ENCODE results near the gene TNRC6A. TPM values are rescaled to one million over a fixed set of nuclear protein-coding genes. Genes with fewer than 3 reads are reported as not detected.
"Not testable (repeated sequence)": the region's sequence is repeated elsewhere in the genome, so short reads cannot be mapped to it uniquely, and the experiment has no call there.

The TNRC6A gene
- total RNA-seq, 1 donor: 61.5 TPM

DNA sequence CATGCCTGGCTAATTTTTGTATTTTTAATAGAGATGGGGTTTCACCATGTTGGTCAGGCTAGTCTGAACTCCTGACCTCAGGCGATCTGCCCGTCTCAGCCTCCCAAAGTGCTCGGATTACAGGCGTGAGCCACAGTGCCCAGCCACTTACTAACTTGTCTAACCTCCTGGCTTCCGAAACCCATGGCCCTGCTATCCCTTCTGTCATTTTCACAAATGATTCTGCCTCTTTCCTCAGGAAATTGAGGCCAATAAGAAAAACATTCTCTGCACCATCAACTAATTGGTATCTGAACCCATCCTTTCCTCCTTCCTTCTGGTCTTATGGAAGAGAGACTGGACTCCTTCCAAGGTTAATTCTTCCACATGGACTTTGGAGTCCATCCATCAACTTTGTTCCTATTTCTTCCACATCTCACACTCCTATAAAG lies 27.9 kb upstream of the TNRC6A start:
- Histone ChIP-seq H3K9me3 (ENCODE audit: low read depth, low read length) (no peaks in the 10 kb centered on the region), H3K4me3 (ENCODE audit: low read length) (no peak overlapping the region), H3K4me1 (ENCODE audit: insufficient read depth, low read length) (no peaks in the 10 kb centered on the region), H3K27me3 (ENCODE audit: insufficient read depth, low read length) (no peaks in the 10 kb centered on the region)

DNA sequence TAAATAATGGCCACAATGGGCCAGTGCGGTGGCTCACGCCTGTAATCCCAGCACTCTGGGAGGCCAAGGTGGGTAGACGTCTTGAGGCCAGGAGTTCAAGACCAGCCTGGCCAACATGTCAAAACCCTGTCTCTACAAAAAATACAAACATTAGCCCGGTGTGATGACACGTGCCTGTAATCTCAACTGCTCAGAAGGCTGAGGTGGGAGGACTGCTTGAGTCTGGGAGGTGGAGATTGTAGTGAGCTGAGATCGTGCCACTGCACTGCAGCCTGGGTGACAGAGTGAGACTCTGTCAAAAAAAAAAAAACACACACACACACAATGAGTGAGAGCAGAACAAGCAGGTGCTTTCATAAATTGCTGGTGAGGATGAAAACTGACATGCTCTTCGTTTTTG lies 21.7 kb upstream of the TNRC6A start:
- H3K27me3 ChIP-seq (ENCODE audit: insufficient read depth, low read length); H3K4me3 ChIP-seq (ENCODE audit: low read length); H3K9me3 ChIP-seq (ENCODE audit: low read depth, low read length); H3K4me1 ChIP-seq (ENCODE audit: insufficient read depth, low read length): not testable (repeated sequence)

DNA sequence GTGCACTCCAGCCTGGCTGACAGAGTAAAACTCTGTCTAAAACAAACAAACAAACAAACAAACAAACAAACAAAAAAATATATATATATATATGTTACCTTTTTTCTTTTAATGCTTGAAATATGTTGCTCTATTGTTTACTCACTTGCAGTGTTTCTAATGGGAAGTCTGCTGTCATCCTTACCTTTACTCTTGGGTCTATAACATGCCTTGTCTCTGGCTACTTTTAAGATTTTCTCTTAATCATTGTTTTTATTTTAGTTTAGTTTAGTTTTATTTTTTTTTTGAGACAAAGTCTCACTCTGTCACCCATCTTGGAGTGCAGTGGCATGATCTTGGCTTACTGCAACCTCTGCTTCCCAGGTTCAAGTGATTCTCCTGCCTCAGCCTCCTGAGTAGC lies 16.1 kb upstream of the TNRC6A start:
- Histone ChIP-seq H3K4me3 (ENCODE audit: low read length) (no peak overlapping the region), H3K4me1 (ENCODE audit: insufficient read depth, low read length) (no peaks in the 10 kb centered on the region), H3K27me3 (ENCODE audit: insufficient read depth, low read length) (peaks cover 3% of the 10 kb centered on the region), H3K9me3 (ENCODE audit: low read depth, low read length) (no peaks in the 10 kb centered on the region)

DNA sequence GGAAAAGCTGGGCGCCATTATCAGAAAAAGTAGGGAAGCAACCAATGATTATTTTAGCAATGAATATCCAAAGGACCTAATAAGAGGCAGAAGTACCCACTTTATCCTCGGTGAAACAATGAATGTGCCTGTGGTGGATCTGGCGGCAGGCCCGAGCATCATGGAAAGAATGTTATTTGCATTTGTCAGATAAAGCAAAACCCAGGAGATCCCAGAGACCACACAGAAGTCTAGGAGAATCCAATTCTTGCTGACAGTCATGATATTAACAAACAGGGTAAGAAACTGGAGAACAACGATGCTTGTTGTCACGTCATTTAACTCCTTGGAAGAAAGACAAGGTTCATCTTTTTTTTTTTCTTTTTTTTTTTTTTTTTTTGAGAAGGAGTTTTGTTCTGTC lies 12.0 kb upstream of the TNRC6A start:
- no peak overlapping the region for H3K4me3 ChIP-seq (ENCODE audit: low read length)
- no peaks in the 10 kb centered on the region for H3K4me1 ChIP-seq (ENCODE audit: insufficient read depth, low read length)
- H3K27me3 ChIP-seq (ENCODE audit: insufficient read depth, low read length): no peaks in the 10 kb centered on the region
- H3K9me3 ChIP-seq (ENCODE audit: low read depth, low read length): no peaks in the 10 kb centered on the region

DNA sequence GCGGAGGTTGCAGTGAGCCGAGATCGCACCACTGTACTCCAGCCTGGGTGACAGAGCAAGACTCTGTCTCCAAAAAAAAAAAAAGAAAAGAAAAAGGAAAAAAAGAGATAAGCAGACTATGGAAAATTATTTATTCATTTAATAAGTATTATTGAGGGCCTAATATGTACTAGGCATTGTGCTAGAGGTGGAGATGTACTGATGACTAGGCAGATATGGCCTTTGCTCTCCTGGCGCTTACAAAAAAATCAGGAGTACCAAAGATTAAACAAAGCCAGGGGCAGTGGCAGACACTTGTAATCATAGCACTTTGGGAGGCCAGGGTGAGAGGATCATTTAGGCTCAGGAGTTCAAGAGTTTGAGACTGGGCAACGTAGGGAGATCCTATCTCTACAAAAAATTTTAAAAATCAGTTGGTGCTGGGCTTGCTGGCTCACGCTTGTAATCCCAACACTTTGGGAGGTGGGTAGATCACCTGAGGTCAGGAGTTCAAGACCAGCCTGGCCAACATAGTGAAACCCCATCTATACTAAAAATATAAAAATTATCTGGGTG lies 10.4 kb upstream of the TNRC6A start:
- no peak overlapping the region for H3K4me3 ChIP-seq (ENCODE audit: low read length)
- no peaks in the 10 kb centered on the region for H3K9me3 ChIP-seq (ENCODE audit: low read depth, low read length)
- H3K27me3 ChIP-seq (ENCODE audit: insufficient read depth, low read length): no peaks in the 10 kb centered on the region
- H3K4me1 ChIP-seq (ENCODE audit: insufficient read depth, low read length): no peaks in the 10 kb centered on the region

DNA sequence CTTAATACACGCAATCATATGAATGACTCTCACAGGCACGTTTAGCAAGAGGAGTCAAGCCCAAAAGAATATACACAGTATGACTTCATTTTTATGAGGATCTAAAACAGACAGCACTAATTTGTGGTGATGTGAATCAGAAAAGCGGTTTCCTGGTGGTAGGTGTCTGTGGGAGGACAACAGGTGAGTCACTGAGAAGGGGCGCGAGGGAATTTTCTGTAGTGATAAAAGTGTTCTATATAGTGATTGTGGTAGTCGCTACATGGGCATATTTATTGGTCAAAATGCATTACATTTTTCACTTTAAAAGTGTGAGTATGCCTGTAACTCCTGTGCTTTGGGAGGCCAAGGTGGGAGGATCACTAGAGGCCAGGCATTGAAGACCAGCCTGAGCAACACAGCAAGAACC lies 7.6 kb upstream of the TNRC6A start:
- Histone ChIP-seq H3K4me3 (ENCODE audit: low read length) (no peak overlapping the region), H3K9me3 (ENCODE audit: low read depth, low read length) (no peaks in the 10 kb centered on the region), H3K27me3 (ENCODE audit: insufficient read depth, low read length) (no peaks in the 10 kb centered on the region), H3K4me1 (ENCODE audit: insufficient read depth, low read length) (no peaks in the 10 kb centered on the region)

DNA sequence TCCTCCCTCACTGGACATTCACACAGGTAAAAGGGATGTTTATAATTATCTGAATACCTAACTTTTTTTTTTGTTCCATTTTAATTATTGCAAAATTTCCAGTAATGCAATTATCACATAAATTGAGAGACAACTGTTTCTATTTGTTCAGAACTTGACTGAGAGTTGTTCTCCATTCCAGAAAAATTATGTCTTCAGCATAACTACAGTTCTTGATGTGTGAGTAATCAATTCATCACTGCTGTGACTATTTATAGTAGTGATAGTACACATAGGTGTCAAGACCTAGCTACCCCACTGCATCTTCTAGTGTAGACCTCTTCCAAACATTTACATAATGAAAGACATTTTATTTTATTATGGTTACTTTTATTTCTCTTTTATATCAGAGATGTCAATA lies 5.8 kb upstream of the TNRC6A start:
- no peaks in the 10 kb centered on the region for H3K9me3 ChIP-seq (ENCODE audit: low read depth, low read length)
- H3K4me3 ChIP-seq (ENCODE audit: low read length): no peak overlapping the region

DNA sequence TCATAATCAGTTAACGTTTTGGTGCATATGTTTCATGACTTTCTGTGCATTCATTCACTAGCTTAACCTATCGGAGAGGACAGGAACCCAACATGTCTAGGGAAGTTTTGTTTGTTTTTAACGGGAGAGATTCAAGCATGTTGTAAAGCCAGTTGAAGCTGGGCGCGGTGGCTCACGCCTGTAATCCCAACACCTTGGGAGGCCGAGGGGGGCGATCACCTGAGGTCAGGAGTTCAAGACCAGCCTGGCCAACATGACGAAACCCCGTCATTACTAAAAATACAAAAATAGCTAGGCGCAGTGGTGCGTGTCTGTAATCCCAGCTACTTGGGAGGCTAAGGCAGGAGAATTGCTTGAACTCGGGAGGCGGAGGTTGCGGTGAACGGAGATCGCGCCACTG lies 1.4 kb upstream of the TNRC6A start:
- H3K27me3 ChIP-seq (ENCODE audit: insufficient read depth, low read length): no peaks in the 10 kb centered on the region

More for the DNA sequence above, 5.8 kb upstream of the TNRC6A start:
- no peaks in the 10 kb centered on the region for H3K27me3 ChIP-seq (ENCODE audit: insufficient read depth, low read length)
- H3K4me1 ChIP-seq (ENCODE audit: insufficient read depth, low read length): peaks cover under 1% of the 10 kb centered on the region

DNA sequence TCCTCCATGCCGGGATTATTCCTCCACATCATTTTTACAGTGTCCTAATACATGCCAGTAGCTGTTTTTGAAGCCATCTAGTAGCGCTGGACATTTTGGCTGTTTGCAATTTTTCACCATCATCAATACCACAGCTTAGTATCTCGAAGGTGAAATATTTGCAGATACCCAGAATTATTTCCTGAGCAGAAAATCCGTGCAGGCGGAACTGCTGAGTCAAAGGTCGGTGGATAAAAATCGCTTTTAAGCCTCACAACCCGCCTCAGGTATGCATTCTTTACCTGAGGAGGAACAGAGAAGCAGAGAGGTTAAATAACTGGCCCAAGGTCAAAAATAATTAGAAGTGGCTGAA lies 584 bp upstream of the TNRC6A start:
- Histone ChIP-seq H3K9me3 (ENCODE audit: low read depth, low read length) (no peaks in the 10 kb centered on the region), H3K27me3 (ENCODE audit: insufficient read depth, low read length) (no peaks in the 10 kb centered on the region), H3K4me3 (ENCODE audit: low read length) (peak overlapping the region; percentile 81), H3K4me1 (ENCODE audit: insufficient read depth, low read length) (peaks cover 17% of the 10 kb centered on the region)

More for the DNA sequence above, 1.4 kb upstream of the TNRC6A start:
- H3K9me3 ChIP-seq (ENCODE audit: low read depth, low read length): no peaks in the 10 kb centered on the region
- H3K4me3 ChIP-seq (ENCODE audit: low read length): no peak overlapping the region
- peaks cover 14% of the 10 kb centered on the region for H3K4me1 ChIP-seq (ENCODE audit: insufficient read depth, low read length)

DNA sequence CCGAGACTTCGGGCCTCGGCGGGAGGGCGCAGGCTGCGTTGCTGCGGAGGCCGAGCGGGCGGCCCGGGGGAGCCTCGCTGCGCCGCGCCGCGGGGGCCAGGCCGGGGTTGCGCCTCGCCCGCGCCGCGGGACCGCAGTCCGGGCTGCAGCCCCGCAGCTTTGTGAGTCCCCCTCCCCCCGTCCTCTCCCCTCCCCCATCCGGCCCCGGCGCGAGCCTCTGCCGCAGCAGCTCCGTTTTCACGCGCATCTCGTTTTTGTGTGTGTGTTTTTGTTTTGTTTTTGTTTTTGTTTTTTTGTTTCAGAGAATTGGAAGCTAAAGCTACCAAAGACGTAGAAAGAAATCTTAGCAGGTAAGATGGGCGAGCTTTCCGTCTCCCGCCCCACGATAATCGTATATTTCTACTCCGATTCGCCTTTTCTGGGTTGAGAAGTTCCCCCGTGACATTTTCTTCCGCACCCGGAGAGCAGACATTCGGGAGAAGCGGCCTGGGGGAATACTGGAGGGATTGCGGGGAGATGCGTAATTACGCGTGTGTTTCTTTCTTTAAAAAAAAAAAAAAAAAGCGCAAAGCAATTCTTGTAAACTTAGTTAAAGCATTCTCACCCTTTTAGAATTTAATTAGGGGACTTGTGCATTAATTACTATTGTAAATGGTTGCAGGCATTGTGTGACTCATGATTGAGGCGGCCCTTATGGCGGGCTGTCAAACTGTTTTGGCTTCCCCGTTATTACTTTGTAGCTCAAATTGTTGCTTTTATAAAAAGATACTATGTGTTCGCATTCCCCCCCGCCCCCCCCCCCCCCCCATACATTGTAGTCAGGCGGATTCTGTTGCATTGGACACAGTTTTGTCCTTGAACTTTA lies 732 bp downstream of the TNRC6A start:
- H3K4me3 ChIP-seq (ENCODE audit: low read length): peak overlapping the region; percentile 81
- H3K27me3 ChIP-seq (ENCODE audit: insufficient read depth, low read length): no peaks in the 10 kb centered on the region
- peaks cover 26% of the 10 kb centered on the region for H3K4me1 ChIP-seq (ENCODE audit: insufficient read depth, low read length)
- H3K9me3 ChIP-seq (ENCODE audit: low read depth, low read length): no peaks in the 10 kb centered on the region

DNA sequence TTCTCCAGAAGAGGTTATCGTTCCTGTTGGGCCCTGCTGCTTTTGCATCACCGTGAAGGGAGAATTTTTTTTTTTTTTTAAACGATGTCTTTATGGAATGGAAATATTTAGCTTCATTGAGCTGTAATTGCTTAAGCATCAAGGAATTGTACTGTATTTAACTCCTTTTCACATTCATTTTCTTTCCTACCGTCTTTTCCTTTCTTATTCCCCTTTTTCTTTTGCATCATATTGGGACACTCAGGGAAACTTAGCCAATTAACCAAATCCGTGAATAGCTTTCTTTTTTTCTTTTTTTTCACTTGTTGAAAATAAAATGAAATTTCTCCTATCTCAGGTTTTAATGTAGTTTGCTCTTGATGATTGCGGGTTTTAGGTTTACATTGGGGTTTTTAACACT lies 1.5 kb downstream of the TNRC6A start:
- Histone ChIP-seq H3K4me3 (ENCODE audit: low read length) (no peak overlapping the region), H3K4me1 (ENCODE audit: insufficient read depth, low read length) (peaks cover 26% of the 10 kb centered on the region), H3K27me3 (ENCODE audit: insufficient read depth, low read length) (no peaks in the 10 kb centered on the region)

DNA sequence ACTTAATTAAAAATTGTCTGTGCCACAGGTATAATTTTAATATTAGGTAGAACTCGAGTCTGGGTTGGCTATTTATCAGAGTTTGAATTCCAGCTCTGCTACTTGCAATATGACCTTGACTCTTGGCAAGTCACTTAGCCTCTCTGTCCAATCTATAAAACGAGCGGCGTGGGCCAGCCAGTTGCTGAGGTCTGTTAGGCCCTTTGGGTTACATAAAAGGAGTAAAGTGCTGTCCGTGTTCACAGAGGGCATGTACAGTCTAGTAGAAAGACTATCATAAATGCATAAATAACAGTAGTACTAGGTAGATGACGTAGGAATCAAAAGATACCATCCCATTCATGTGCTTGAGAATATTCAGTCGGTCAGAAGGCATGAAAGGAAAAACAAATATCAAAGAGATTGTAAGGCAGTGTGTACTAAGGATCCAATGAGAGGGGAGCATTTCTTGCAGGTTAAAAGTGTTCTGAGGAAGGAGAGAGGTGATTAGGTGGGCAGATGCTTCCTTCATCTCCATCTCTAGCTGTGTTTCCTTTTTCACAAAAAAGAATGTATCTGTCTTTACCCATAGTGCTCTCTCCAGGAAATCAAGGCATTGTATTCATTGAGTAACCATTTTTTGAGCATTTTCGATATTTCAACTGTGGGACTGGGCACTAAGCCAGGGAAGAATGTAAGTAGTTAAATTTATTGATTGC lies 2.4 kb downstream of the TNRC6A start:
- Histone ChIP-seq H3K4me1 (ENCODE audit: insufficient read depth, low read length) (peaks cover 28% of the 10 kb centered on the region), H3K27me3 (ENCODE audit: insufficient read depth, low read length) (no peaks in the 10 kb centered on the region), H3K4me3 (ENCODE audit: low read length) (no peak overlapping the region), H3K9me3 (ENCODE audit: low read depth, low read length) (no peaks in the 10 kb centered on the region)

More for the DNA sequence above, 1.5 kb downstream of the TNRC6A start:
- no peaks in the 10 kb centered on the region for H3K9me3 ChIP-seq (ENCODE audit: low read depth, low read length)

DNA sequence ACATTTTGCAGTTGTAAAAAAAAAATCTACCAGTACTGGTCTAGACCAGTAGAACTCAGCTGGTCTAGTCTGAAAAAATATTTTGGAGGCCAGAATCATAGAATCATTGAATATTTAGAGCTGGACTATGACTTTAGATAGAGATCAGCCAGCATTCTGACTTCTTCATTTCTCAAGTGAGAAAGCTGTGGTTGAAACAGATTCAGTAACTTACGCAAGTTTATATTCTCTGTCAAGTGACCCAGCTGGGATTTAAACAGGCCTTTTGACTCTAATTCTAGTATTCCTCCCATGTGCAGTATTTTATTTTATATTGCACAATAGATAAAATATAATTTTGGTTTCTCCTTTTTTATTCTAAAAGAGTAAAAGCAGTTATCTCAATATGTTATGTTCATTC lies 4.9 kb downstream of the TNRC6A start:
- H3K9me3 ChIP-seq (ENCODE audit: low read depth, low read length): no peaks in the 10 kb centered on the region
- no peak overlapping the region for H3K4me3 ChIP-seq (ENCODE audit: low read length)
- H3K4me1 ChIP-seq (ENCODE audit: insufficient read depth, low read length): peaks cover 41% of the 10 kb centered on the region
- no peaks in the 10 kb centered on the region for H3K27me3 ChIP-seq (ENCODE audit: insufficient read depth, low read length)

DNA sequence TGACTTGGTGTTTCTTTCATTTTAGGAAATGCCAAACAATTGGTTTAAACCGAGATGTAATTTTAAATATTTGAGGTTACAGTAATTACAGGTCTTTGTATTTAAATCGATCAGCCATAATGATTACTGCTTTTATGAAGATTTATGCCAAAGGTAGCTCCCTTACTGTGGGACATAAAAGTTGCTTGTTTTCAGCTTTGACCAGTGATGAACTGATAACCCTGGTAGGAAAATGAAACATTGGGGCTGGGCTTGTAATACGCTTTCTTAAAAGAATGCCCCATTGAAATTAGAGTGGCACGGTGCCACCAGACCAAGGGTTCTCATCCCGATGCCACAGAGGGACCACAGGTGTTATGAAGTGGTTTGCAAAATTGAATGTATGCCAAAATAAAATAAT lies 7.3 kb downstream of the TNRC6A start:
- peaks cover 45% of the 10 kb centered on the region for H3K4me1 ChIP-seq (ENCODE audit: insufficient read depth, low read length)
- H3K4me3 ChIP-seq (ENCODE audit: low read length): no peak overlapping the region
- H3K27me3 ChIP-seq (ENCODE audit: insufficient read depth, low read length): no peaks in the 10 kb centered on the region
- no peaks in the 10 kb centered on the region for H3K9me3 ChIP-seq (ENCODE audit: low read depth, low read length)

DNA sequence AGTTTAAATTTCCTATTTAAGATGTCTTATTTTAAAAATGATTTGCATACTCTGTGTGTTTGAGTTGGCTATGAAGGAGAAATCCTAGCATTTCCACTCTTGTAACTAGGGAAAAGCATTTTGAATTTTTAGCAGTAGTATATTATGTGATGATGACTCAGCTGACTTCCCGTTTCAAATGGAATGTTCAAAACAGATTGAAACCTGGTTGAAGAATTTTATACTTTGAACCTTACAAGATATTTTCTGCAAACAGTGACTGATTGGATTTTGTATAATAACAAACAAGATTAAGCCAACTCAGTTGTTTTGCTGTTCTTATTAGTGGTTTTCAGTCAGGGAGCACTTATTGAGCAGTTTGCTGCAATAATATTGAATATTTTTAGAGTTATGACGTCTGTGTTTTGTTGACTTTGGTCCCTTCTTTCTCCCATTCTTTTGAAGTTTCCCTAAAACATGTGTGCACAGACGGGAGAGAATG lies 8.0 kb downstream of the TNRC6A start:
- Histone ChIP-seq H3K4me1 (ENCODE audit: insufficient read depth, low read length) (peaks cover 47% of the 10 kb centered on the region), H3K4me3 (ENCODE audit: low read length) (no peak overlapping the region), H3K9me3 (ENCODE audit: low read depth, low read length) (no peaks in the 10 kb centered on the region), H3K27me3 (ENCODE audit: insufficient read depth, low read length) (no peaks in the 10 kb centered on the region)
